ENCODE results near the gene JUP. TPM values are rescaled to one million over a fixed set of nuclear protein-coding genes. Genes with fewer than 3 reads are reported as not detected.
A peak's percentile ranks its signal among the peaks of the same experiment; 100 is the strongest.

JUP gene
- total and polyA plus RNA-seq, 2 of the 13 experiments (the other 11 are each of a cell fraction or from before 2014, with no cell fraction given), result 12.1 to 20.6 TPM

DNA sequence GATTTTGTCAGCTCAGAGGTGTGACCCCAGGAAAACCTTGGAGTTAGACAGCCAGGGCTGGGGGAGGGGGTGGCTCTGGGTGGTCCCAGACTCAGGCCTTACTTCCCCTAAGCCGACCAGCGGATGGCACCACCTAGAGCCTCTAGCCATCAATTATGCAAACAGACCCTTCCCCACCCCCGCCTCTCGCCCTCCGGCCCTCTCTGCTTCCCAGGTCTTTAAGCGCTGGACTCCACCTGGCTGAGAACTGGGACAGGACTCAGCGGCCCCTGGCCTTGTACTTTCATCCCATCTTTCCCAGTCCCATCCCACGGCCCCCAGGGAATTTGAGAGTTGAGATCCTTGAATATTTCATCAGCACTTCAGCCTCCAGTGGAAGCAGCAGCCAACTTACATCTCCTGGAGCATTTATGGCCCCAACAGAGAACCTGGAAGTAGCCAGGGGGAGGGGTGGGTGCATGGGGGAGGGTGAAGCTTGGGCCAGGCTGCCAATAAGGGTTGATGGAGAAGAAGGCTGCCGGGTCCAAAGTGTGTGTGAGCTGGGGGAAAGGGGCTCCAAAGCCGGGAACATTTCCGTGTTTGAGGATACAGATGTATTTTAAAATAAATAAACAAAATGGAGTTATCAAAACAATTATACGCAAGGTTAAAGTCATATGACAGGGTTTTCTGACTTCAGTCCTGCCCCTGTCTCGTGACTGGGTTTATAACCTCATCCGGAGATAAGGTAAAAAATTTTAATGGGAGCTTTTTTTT is 7.5 kb upstream of the JUP start (continued):
- TF ChIP-seq ZNF407 (CRISPR knock-in tag; IDR thresholded peaks at IDR 0.05; ENCODE audit: not compliant biosample characterization) (no peak), TRIM22 (IDR thresholded peaks at IDR 0.05) (no peak), ZNF253 (CRISPR knock-in tag; IDR thresholded peaks at IDR 0.05; ENCODE audit: borderline replicate concordance) (no peak), THAP11 (CRISPR knock-in tag; IDR thresholded peaks at IDR 0.05) (peak; percentile 10; the same call in 1 of the 2 replicates), MAFF (IDR thresholded peaks at IDR 0.05; ENCODE audit: low read depth, low read length) (no peak), MIXL1 (CRISPR knock-in tag; IDR thresholded peaks at IDR 0.05) (no peak), MTA1 (CRISPR knock-in tag; IDR thresholded peaks at IDR 0.05; ENCODE audit: borderline replicate concordance) (0 out of 2 replicates have a peak, but pooled peaks have one; percentile 16), RBM22 (optimal IDR thresholded peaks at IDR 0.05; ENCODE audit: low read length) (no peak)
- TF ChIP-seq, protein P1, sequence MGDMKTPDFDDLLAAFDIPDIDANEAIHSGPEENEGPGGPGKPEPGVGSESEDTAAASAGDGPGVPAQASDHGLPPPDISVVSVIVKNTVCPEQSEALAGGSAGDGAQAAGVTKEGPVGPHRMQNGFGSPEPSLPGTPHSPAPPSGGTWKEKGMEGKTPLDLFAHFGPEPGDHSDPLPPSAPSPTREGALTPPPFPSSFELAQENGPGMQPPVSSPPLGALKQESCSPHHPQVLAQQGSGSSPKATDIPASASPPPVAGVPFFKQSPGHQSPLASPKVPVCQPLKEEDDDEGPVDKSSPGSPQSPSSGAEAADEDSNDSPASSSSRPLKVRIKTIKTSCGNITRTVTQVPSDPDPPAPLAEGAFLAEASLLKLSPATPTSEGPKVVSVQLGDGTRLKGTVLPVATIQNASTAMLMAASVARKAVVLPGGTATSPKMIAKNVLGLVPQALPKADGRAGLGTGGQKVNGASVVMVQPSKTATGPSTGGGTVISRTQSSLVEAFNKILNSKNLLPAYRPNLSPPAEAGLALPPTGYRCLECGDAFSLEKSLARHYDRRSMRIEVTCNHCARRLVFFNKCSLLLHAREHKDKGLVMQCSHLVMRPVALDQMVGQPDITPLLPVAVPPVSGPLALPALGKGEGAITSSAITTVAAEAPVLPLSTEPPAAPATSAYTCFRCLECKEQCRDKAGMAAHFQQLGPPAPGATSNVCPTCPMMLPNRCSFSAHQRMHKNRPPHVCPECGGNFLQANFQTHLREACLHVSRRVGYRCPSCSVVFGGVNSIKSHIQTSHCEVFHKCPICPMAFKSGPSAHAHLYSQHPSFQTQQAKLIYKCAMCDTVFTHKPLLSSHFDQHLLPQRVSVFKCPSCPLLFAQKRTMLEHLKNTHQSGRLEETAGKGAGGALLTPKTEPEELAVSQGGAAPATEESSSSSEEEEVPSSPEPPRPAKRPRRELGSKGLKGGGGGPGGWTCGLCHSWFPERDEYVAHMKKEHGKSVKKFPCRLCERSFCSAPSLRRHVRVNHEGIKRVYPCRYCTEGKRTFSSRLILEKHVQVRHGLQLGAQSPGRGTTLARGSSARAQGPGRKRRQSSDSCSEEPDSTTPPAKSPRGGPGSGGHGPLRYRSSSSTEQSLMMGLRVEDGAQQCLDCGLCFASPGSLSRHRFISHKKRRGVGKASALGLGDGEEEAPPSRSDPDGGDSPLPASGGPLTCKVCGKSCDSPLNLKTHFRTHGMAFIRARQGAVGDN (CRISPR knock-in tag; IDR thresholded peaks at IDR 0.05), result peak; percentile 49
- TF ChIP-seq, protein P2, sequence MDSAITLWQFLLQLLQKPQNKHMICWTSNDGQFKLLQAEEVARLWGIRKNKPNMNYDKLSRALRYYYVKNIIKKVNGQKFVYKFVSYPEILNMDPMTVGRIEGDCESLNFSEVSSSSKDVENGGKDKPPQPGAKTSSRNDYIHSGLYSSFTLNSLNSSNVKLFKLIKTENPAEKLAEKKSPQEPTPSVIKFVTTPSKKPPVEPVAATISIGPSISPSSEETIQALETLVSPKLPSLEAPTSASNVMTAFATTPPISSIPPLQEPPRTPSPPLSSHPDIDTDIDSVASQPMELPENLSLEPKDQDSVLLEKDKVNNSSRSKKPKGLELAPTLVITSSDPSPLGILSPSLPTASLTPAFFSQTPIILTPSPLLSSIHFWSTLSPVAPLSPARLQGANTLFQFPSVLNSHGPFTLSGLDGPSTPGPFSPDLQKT (CRISPR knock-in tag; IDR thresholded peaks at IDR 0.05; ENCODE audit: borderline replicate concordance), result no peak
